RWPE1 (cell line): ENCODE data around the gene GPR173.
A peak's percentile ranks its signal among the peaks of the same experiment; 100 is the strongest.

ENCODE experiments used
- CTCF ChIA-PET: fragments of 350-600 bp; sonication (Branson Sonifier 250); formaldehyde crosslinking; extraction: SDS; loops from one replicate; lab custom pipeline; 2021; lab: Yijun Ruan, JAX
- POLR2A ChIA-PET: fragments of 400-600 bp; formaldehyde crosslinking; extraction: SDS; loops from one replicate; lab custom pipeline; 2020; ENCODE audit warnings: antibody characterized with exemption; ENCODE audit not compliant: low non-redundant PET; lab: Yijun Ruan, JAX
- DNase-seq: peaks from one replicate; pipeline ENCODE4 v3.0.0; 2012; ENCODE audit warnings: low spot score
- H3K27ac ChIP-seq: fragments of 450-650 bp; 2 replicates; pipeline ENCODE4 v1.5.1; 2017
- CTCF ChIP-seq: fragments of 450-650 bp; conservative IDR thresholded peaks from 2 replicates; pipeline ENCODE4 v1.5.1; 2017; ENCODE audit warnings: low read depth, mild to moderate bottlenecking

GPR173 gene

GRCh38 chrX:53081925-53082772, 33.6 kb downstream of the GPR173 start, which contains the start of gene TSPYL2:
TSS of gene TSPYL2 (plus strand) at chrX:53082367. CDS start at chrX:53082499, 132 bp downstream.
- no peak for TF ChIP-seq CTCF
- CTCF ChIA-PET = interaction anchor here (0.7 kb wide), 2 partner anchors 222 to 544 kb away, joined by 4 read pairs; no protein-coding TSS in a partner anchor
- H3K27ac ChIP-seq = peak within 1 kb of the TSS; percentile 87
- POLR2A ChIA-PET = interaction anchor here (0.6 kb wide), 1 partner anchor 12 kb away, joined by 3 read pairs; the partner anchor contains the start of gene KANTR
- peak; percentile 90 for DNase-seq

- H3K27ac ChIP-seq = peak overlapping the region; percentile 87
- no peak for TF ChIP-seq CTCF
- ChIA-PET POLR2A (no interaction called here), CTCF (interaction anchor here (0.7 kb wide), 1 partner anchor 543 kb away, joined by 4 read pairs; no protein-coding TSS in a partner anchor)
- DNase-seq = no peak
These were observed 34.4 kb downstream of the GPR173 start for GRCh38 chrX:53082773-53083616.

- CTCF ChIA-PET = interaction anchor here (0.6 kb wide), 1 partner anchor 179 kb away, joined by 3 read pairs; no protein-coding TSS in a partner anchor
- no peak for DNase-seq
- TF ChIP-seq CTCF = no peak
- POLR2A ChIA-PET = no interaction called here
- H3K27ac ChIP-seq = peak overlapping the region; percentile 34
These were observed 35.5 kb downstream of the GPR173 start for GRCh38 chrX:53084043-53084570.

- H3K27ac ChIP-seq = peak overlapping the region; percentile 34
- no peak for DNase-seq
- POLR2A ChIA-PET = no interaction called here
- CTCF ChIA-PET = interaction anchor here (0.6 kb wide), 1 partner anchor 1280 kb away, joined by 3 read pairs; no protein-coding TSS in a partner anchor
- no peak for TF ChIP-seq CTCF
These were observed 36.3 kb downstream of the GPR173 start for GRCh38 chrX:53084863-53085262.

- POLR2A ChIA-PET = no interaction called here
- CTCF ChIA-PET = no interaction called here
- no peak for DNase-seq
- no peak overlapping the region for H3K27ac ChIP-seq
- no peak for TF ChIP-seq CTCF
These were observed 37.2 kb downstream of the GPR173 start for GRCh38 chrX:53085661-53086229.
